Measurements from ENCODE around the gene ACACA.

ACACA gene

DNA sequence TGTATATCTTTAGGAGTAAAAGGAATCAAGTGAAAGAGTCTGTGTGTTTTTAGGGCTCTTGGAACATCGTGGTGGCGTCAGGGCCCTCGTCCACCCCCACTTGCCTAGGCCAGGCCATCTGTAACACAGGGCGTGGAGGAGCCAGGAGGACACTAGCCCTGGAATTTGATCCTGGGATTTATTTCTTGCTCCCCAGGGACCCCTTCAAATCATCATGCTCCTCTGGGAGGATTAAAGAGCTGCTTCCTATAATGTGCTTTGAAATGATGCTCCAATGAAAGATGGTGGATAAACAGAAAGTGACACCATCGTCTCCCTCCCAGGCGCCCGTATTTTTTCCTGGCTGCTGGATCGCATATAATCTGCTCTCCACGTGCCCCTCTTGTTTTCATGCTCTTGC is 344.6 kb downstream of the ACACA start:
- DNase-seq = no peak

DNA sequence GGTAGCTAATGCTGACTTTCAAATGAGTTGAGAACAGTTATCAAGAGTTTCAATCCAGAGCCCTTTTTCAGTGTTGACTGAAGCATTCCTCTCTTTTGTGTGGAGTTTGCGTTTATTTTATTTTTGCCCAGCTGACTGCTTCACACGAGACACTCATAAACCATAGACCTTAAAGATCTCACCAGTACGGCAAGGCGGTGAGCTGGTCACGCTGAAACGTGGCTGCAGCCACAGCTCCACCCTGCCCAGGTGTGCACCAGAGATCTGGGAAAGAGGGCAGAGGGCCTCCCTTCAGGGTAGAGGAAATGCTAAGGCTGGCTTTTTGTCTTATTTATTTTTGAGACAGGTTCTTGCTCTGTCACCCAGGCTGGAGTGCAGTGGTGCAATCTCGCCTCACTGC is 345.7 kb downstream of the ACACA start:
- no peak for DNase-seq

DNA sequence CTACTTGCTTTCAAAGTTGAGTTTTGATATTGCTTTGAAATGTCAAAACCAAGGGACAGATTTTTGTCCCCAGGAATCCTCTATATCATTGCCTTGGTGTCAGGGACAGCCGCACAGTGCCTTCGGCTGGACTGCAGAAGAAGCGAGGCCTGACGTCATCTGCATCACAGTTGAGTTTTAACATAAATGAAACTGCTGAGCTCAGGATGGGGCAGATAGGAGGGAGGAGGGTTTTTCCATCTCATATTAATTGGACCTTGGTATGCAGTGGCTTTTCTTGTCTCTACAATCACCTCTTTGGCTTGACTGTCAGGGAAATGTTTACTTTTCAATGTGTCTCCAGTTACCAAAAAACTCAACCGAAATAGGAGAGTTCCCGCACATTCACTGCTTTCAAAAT is 346.5 kb downstream of the ACACA start:
- no peak for DNase-seq

DNA sequence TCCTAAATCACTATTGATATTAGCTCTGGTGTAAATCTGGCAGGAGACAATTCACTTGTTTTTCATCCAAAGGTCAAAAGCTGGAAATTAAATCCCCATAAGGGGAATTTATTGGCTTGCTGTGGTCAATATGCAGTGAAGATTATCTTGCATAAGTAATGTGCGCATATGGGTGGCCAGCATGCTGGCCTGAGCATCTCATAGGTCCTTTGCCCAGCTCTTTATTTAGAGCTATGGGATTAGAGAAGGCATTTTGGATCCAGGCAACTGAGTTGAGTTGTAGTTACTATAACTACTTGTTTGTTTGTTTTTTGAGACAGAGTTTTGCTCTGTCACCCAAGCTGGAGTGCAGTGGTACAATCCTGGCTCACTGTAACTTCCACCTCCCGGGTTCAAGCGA is 347.1 kb downstream of the ACACA start:
- DNase-seq = no peak

DNA sequence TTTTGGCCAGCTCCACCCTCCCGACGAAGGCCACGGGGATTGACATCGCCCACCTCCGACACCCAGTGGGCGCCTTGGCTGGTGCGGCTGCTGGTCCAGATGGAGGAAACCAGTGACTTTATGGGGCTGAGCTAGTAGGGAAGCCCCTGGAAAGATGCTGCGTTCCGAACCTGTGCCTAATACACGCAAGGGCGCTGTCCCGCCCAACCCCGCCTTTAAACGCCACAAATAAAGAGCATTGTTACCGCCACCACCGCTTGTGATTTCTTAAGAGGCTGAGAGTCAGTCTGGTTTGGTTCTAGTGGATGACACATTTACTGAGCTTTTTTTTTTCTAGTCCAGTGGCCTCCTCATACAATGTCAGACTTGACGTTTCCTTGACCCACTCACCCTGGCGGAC is 350.0 kb downstream of the ACACA start:
- DNase-seq = no peak

DNA sequence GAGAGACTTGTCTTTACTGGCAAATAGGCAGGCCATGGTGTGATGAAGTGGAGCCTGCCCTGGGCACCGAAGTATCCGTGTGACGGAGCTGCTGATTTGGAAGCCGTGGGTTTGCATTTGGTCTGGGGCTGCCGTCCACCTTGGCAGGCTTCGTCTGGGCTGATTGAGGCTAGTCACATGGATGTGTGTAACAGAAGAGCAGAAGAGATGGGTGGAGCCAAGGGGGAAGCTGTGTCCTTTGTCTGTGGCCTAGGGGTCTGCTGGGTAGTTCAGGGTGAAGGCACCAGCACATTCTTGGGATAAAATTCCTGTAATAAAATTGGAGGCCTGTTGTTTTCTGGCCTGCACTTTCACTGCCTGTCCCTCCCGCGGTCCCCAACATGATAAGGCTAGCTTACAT is 351.7 kb downstream of the ACACA start:
- no peak for DNase-seq

DNA sequence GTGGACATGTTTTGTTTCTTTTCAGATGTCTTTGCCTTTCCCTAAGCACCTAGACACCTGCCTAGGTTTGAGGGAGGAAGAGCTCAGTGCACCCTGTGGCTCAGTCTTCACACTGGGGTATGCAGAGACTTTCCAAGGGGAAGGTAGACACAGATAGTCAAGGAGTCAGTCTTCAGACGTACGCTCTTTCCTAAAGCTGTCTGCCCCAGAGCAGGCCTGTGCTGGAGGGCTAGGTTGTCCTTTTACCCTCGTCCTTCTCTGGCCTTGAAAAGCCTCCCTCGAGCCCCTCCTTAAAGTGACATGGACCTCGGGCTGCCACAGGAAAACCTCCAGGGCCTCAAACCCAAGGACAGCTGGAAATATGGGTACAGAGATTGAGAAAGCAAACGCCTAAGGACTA is 354.2 kb downstream of the ACACA start:
- no peak for DNase-seq

DNA sequence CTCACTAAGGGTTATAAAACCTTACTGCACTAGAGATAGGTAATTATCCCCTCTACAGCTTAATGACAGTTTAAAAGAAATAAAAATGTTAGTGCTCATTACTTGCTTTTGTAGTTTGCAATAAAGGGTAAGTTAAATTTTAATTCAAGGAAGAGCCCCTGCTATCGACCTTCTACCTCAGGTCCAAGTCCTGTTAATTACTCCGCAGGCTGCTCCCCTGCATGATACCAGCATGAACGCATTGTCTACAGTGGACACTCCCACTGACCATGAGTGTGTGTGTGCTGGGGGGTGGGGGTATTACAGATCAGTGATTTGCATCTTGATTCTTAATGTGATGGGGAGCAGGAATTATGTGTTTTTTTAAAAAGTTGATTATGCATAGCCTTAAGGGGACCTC is 354.8 kb downstream of the ACACA start:
- no peak for DNase-seq

DNA sequence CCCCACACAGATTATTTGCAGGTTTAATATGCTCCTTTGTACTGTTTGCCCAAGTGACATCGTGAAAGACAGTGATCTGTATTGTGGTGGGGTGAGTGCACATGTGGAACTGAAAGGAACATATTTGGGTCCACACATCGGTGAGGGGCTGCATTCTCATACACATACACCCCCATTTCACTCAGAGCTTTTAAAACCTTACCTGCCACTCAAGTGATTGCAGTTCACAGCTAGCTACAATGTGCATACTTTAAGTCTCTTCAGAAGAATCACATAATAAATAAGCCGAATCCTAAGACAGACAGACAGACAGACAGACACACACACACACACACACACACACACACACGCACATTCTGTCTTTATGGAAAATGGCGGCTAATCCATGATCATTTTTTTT is 355.3 kb downstream of the ACACA start:
- no peak for DNase-seq

DNA sequence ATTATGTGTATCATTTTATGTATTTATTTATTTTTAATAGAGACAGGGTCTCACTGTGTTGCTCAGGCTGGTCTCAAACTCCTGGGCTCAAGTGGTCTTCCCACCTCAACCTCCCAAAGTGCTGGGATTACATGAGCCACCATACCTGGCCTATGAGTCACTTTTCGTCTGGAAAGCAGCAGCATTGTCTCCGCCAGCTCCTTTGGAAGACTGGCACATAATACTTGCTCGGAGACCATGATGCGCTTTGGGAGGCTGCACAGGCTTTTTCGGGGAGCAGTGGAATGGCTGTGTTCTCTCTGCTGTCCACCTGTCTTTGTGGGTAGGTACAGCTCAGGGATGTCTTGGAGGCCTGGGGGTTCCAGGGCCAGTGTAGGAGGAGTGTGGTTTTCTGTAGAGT is 355.7 kb downstream of the ACACA start:
- no peak for DNase-seq

DNA sequence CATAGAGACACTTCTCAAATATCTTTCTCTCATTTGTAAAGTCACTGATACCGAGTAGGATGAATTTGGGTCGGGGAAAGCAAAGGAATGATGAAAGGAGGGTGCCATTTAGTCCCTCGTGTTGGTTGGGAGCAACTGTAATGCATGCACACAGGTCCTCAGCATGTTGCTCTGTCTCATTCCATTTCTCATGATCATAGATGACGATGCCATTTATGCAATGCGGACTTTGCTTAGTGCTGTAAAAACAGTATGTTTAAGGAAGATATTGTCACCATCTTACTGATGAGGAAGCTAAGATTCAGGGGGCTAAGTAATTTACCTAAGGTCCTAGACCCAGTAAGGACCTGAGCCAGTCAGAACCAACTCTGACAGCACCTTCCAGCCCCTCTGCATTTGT is 357.8 kb downstream of the ACACA start:
- DNase-seq = no peak

DNA sequence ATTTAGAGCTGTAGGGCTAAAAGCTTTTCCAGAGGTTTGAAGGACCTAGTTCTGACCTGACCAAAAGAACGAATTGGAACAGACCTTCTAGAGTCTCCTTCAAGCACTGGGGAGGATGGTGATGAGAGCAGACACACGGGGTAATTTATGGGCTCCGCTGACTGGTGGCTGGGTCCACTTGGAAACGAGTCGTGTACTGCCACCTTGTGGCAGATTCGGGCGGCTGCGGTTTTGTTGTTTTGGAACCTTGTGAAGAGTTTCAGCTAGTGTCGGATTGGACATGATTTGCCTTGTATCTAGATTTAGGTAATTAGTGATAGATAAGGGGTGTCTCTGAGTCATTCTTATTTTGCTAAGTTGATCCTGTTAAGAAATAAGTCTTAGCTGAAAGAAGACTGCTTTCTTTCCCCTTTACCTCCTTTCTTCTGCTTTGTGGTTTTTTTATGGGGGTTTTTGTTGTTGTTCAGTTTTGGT is 359.0 kb downstream of the ACACA start:
- peak; percentile 80 for DNase-seq

DNA sequence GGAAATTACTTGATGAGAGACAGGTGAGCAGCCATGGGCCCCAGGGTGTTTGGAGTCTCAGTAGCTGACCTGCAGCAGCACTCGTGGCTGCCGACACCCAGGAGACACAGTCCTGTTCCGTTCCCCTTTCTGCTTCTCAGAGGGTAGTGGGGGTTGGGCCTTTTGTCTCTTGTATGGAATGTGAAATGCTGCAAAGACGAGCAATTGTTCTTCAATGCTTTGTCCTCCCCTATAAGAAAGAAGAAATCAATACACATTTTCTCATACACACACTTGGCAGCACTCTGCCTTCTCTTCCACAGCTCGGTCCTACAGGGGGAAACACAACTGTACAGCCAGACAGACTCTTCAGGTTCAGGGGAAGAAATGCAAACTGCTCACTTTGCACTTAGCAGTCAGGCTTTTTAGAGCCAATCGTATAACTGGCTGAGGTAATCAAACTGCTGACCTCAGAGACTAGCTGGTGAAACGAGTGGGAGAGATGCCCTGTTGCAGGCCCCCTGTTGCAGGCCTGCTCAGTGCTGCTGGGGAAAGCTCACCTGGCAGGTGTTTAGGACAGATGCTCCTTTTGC is 361.2 kb downstream of the ACACA start:
- no peak for DNase-seq

DNA sequence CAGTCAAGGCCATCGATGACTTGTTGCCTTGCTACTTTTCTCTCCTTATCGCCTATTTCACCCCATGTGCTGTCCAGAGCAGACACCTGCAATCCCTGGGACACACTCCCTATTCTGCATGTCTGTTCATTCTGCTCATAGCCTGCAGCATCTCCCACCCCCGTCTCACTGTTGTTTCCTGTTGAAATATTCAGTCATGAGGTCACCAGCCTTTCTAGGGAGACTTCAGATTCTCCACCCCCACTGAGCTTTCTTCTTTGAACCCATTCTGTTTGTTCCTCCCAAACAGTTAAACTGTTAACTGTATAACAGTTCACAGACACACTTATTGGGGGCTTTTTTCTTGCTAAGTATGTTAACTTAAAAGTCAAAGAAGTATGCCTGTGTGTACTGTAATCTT is 363.4 kb downstream of the ACACA start:
- DNase-seq = no peak

DNA sequence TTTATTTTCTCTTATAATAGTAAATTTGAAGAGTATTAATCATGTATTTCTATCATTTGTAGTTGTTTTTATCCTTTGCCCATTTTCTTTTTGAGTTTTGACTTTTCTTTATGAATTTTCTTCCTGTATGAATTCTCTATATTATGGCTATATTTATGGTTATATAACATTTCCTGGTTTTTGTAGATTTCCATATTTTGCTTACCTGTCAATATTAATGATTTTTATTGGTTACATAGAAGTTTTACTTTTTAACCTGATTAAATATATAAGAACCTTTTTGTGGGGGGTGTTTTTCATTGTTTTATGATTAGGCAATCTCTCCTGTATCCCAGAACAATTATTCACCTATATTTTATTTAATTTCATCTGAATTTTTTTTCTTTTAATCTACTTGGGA is 364.7 kb downstream of the ACACA start:
- DNase-seq = no peak

DNA sequence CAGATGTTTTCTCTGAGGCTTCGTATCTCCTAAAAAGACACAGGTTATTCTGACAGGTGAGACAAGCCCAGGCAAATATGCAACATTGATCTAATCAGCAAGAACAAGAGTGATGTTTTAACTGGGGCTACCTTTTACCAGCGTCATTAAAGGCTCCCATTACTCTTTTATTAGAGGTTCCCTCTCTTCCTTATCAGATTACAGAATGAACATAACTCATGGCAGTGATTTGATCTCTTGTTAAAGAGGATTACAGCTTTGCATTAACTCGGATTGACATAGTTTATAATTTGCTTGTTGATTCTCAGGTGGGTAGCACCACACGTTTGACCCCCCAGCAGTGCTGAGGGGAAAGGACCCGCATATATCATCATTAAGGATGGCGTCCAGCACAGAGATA is 367.4 kb downstream of the ACACA start:
- DNase-seq = no peak

DNA sequence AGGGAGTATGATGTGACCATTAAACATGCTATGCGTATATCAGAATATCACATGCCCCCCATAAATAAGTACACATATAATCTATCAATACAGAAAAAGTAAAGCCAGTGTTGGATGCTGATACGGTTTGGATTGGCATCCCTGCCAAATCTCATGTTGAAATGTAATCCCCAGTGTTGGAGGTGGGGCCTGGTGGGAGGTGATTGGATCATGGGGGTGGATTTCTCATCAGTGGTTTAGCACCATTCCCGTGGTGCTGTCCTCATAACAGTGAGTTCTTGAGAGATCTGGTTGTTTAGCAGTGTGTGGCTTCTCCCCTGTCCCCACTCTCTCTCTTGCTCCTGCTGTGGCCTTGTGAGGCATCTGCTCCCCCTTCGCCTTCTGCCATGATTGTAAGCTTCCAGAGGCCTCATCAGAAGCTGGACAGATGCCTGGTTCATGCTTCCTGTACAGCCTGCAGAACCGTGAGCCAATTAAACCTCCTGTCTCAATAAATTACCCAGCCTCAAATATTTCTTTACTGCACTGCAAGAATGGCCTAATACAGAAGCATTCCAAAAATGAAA is 369.0 kb downstream of the ACACA start:
- DNase-seq = peak; percentile 14
